HG02943 (cell line): ENCODE results near the gene WNT16.
A peak's percentile ranks its signal among the peaks of the same experiment; 100 is the strongest.
"Not testable (repeated sequence)": the region's sequence is repeated elsewhere in the genome, so short reads cannot be mapped to it uniquely, and the experiment has no call there.

Experiments
- ATAC-seq: cut with Tn5 transposase; IDR thresholded peaks from one replicate; pipeline ENCODE4 v1.9.1; 2021; ENCODE audit warnings: mild to moderate bottlenecking, low read depth, moderate library complexity; ENCODE audit not compliant: unreplicated experiment

The WNT16 gene

DNA sequence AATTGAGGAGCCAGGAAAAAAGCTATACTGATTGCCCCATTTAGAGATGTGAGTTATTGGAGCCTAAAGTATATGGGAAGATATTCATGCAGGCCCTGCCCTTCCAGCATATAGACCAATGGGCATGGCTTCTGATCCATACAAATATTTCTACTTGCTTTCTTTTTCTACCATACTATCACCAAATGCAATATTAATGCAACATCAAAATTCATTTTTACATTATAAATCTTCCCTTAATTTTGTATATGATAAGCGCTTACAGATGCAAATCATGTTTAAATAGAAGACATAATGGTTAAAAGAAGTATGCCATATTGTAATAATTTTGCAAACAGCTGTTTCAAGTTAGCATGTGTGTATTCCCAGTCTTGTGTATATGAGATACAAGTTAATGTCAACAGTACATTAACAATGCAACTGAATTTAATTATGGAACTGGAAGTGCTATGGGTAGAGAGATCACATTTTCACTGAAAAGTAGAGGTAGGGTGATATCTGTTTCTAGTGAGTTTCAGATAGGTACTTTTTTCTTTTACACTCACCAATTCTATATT is 24.6 kb upstream of the WNT16 start:
- ATAC-seq = no peak

- no peak for ATAC-seq
These were observed 23.7 kb upstream of the WNT16 start for GRCh38 chr7:121305109-121305508.

DNA sequence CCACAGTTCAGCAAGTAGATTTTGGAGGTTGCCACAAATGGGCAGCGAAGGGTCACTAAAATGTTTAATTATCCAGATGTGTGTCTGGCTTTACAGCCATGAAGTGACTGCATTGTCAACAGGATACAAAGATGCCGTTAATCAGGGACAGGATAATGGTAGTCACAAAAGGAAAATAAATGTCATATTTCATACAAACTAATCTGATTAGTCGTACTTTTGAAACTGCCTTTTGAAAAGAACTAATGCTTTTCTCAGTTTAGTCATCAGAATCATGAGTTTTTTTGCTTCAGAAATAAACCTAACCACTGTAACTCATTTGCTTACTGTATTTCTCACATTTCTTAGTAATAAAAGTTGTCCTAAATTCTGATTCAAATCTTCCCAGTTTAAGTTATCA is 22.2 kb upstream of the WNT16 start:
- ATAC-seq = no peak

DNA sequence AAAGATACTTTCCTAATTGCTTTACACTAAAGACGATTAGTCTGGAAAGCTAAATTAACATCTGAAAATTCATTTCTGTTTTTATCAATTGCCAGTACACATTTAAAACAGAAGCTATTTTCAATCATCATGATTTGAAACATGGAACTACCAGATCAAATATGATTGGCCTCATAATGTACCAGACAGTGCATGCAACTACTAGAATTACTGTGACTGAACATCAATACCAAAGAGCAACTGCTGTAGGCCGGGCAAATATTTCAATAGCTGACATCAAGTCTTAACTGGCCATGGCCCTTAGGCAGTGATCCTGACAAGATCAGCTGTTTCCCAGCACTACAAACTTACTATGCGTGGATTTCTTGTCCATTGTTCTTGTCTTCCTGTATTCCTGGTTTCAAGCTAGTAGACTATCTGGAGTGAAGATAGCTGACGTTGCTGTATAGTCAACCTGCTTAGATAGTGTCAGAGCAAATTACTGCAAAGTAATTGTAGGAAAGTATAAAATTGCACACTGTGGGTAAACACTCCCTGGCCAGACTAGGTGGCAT is 21.7 kb upstream of the WNT16 start:
- no peak for ATAC-seq

DNA sequence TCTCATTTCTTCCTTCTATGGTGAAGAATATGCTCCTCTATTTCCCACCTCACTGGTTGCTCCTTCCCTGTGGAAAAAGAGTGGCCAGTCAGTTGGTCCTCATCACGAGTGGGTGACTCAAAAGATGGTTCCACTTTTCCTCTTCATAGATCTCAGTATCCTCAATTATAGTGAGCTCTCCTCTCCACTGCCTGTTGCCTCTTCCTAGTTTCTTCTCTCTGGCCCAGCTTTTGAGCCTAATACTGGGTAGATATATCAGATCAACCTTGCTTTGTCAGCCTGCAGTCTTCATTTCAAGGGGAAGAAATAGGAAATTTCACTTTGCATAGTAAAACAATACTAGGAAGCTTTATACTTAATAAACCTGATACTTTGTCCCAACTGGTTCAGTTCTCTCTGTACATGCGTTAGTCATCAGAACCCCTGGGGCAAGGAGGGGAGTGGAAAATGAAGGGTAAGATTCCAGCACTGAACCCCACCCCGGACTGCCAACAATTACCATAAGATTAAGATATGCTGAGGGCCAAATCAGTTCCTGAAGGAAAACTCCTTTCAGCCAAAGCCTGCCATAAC is 15.5 kb upstream of the WNT16 start:
- no peak for ATAC-seq

- peak; percentile 92 for ATAC-seq
These were observed 14.8 kb upstream of the WNT16 start for GRCh38 chr7:121313793-121314676.

DNA sequence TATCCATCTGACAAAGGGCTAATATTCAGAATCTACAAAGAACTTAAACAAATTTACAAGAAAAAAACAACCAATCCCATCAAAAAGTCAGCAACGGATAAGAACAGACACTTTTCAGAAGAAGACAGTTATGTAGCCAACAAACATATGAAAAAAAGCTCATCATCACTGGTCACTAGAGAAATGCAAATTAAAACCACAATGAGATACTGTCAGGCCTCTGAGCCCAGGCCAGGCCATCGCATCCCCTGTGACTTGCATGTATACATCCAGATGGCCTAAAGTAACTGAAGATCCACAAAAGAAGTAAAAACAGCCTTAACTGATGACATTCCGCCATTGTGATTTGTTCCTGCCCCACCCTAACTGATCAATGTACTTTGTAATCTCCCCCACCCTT is 13.6 kb upstream of the WNT16 start:
- ATAC-seq = not testable (repeated sequence)

DNA sequence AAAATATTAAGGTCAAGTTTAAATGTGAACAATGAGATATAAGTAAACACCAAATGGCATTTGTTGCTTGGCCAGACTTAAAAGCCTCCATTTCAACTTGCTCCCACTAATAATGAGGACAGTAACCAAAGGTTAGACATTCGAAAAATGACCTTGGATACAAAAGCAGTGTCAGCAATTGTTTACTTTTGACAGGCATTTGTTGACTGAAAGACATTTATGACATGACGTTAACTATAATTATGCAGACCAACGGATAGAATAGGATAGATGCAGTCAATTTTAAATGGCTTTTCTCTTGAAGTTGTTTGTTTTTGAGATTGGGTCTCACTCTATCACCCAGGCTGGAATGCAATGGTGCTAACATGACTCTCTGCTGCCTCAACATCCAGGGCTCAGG is 6.3 kb upstream of the WNT16 start:
- no peak for ATAC-seq

DNA sequence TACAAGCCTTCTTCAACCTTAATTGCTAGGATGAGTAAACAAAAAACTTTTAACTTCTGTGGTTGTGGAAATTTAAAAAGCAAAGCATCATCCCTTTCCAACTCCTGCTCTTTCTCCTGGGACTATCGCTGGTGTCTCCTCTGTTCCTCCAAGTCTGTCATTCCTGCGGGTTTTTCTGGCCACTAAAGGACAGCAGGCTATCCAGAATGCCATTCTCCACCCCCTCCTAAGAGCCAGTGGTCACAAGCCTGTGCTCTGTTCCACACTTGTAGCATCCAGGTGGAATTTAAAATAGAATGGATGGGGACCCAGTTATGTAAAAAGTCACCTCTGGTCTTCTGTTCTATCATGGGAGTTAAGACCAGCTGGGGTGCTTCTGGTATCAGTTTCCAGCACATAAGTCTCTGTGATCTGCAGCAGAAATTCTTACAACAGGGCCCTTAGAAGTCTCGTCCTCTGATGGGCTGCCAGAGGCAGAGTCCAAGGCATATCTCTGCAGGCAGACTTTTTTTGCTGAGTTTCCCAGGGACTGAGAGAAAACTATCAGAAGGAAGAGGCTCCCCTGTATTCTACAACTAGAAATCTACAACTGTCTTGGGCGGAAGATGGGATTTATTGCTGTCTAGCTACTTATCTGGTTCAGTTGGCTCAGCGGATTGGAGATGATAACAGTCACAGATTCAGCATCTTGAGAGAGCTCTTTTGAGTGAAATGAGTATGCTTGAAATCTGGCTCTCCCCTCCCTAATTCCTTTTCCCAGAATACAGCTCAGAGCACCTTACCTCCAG is 5.1 kb upstream of the WNT16 start:
- no peak for ATAC-seq

DNA sequence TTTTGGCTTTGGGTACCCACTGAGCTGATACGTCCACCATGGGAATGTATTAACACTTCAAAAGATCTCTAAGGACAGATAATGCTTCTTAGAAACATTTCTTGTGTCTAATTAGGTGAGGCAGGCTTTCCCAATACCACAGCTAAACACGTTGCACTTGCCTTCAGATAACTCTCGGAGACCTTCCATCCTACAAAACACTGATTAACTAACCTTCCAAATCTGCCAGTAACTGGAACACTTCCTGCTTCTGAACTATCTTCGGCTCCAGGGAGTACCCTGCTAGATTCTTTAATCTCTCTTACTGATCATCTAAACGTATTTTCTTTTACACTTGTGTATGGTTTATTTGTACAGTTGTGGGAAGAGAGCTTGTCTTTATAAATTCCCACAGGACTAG is 1.1 kb upstream of the WNT16 start:
- no peak for ATAC-seq

DNA sequence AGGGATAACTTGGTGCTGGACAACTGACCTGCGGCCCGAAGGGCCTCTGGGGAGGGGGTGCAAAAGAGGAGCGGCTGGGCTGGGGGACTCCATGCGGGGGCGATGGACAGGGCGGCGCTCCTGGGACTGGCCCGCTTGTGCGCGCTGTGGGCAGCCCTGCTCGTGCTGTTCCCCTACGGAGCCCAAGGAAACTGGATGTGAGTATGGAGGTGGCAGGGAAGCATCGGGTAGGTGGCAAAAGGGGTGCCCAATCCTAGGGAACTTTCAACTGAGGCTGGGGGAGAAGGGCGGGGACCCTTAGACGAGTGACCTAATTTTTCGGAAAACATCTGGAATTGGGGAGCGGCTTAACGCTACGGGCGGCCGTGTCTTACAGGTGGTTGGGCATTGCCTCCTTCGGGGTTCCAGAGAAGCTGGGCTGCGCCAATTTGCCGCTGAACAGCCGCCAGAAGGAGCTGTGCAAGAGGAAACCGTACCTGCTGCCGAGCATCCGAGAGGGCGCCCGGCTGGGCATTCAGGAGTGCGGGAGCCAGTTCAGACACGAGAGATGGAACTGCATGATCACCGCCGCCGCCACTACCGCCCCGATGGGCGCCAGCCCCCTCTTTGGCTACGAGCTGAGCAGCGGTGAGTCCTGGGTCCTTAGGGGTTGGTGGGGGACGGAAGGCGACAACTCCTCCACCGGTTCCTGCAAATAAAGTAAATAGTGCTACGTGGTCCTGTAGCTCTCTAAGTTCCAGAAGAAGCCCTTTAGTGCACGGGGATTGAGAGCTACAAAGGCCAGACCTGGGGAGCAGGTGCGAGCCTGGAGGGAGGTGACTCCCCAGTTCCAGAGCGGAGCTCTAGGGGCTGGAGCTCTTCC is 622 bp downstream of the WNT16 start:
- ATAC-seq = peak; percentile 60

DNA sequence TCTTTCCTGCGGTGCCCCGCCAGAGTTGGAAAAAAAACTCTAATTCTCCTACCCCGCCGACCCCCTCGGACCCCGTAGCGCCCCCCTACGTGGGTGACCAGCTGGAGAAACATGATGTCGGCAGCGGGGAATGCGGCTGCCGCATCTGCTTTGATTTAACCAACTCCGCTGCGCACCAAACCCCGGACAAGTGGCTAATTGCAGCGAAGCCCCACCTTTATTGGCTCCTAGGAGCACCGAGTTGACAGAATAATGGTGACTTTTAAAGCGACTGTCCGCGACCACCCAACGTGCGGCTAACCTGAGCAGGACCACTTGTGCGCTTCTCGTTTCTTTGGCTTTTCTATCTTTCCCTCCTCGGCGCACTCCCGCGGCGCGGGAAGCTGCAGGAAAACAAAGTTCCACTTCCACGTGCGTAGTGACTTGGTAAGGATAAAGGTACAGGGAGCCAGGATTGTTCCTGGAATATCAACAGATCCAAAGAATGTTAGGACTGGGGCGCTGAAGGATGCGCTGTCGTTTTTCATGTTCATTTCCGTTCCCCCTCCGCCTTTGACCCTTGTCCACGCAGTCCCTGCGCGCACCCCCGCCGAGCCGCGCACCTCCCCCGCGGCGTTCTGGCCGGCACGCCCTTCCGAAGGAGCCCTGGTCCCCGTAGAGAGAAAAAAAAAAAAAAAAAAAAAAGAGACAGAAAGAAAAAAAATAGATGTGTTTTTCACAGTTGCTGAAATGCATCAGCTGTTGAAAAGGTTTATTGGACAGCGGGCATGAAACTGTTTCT is 1.4 kb downstream of the WNT16 start:
- peak; percentile 46 for ATAC-seq

GRCh38 chr7:121331048-121331447 is 2.2 kb downstream of the WNT16 start:
- ATAC-seq = no peak

- ATAC-seq = no peak
These were observed 2.8 kb downstream of the WNT16 start for GRCh38 chr7:121331574-121331973.

GRCh38 chr7:121334376-121334775 is 5.6 kb downstream of the WNT16 start:
- ATAC-seq = no peak

- no peak for ATAC-seq
These were observed 6.3 kb downstream of the WNT16 start for GRCh38 chr7:121334875-121335648.

- ATAC-seq = no peak
These were observed 7.8 kb downstream of the WNT16 start for GRCh38 chr7:121336579-121336978.

- ATAC-seq = no peak
These were observed 8.6 kb downstream of the WNT16 start for GRCh38 chr7:121337398-121337797.
